ENCODE results near the gene IGFN1.

The IGFN1 gene

GRCh38 chr1:201272799-201273198 is 82.2 kb downstream of the IGFN1 start:
- ChIA-PET POLR2A (no interaction called here), CTCF (interaction anchor here (1.2 to 8.2 kb wide), 3 partner anchors 10 to 74 kb away, joined by 4 to 51 read pairs (median 7); no protein-coding TSS in a partner anchor)
- no peak overlapping the region for H3K4me3 ChIP-seq (ENCODE audit: low read depth, low read length)
- DNase-seq (ENCODE audit: low read depth, low spot score), result no peak
- TF ChIP-seq CTCF (IDR thresholded peaks at IDR 0.05; ENCODE audit: insufficient read depth, low read length, missing control alignments), result no peak

- H3K4me3 ChIP-seq (ENCODE audit: low read depth, low read length), result no peak overlapping the region
- ChIA-PET CTCF (interaction anchor here (0.9 kb wide), 1 partner anchor 20 kb away, joined by 3 read pairs; no protein-coding TSS in a partner anchor), POLR2A (no interaction called here)
Measured at GRCh38 chr1:201274616-201275252, 84.1 kb downstream of the IGFN1 start.

GRCh38 chr1:201275253-201275666 is 84.6 kb downstream of the IGFN1 start:
- DNase-seq (ENCODE audit: low read depth, low spot score), result no peak
- ChIA-PET POLR2A (no interaction called here), CTCF (no interaction called here)
- TF ChIP-seq CTCF (IDR thresholded peaks at IDR 0.05; ENCODE audit: insufficient read depth, low read length, missing control alignments), result no peak
- no peak overlapping the region for H3K4me3 ChIP-seq (ENCODE audit: low read depth, low read length)

More at GRCh38 chr1:201274616-201275252, 84.1 kb downstream of the IGFN1 start:
- no peak for TF ChIP-seq CTCF (IDR thresholded peaks at IDR 0.05; ENCODE audit: insufficient read depth, low read length, missing control alignments)
- DNase-seq (ENCODE audit: low read depth, low spot score), result no peak

- no peak for DNase-seq (ENCODE audit: low read depth, low spot score)
- CTCF ChIA-PET, result interaction anchor here (1.1 to 1.9 kb wide), 2 partner anchors 17 to 69 kb away, joined by 3 to 5 read pairs; no protein-coding TSS in a partner anchor
- POLR2A ChIA-PET, result interaction anchor here (0.6 kb wide), 1 partner anchor 31 kb away, joined by 3 read pairs; no protein-coding TSS in a partner anchor
- TF ChIP-seq CTCF (IDR thresholded peaks at IDR 0.05; ENCODE audit: insufficient read depth, low read length, missing control alignments), result no peak
- no peak overlapping the region for H3K4me3 ChIP-seq (ENCODE audit: low read depth, low read length)
Measured at GRCh38 chr1:201276891-201277290, 86.3 kb downstream of the IGFN1 start.

- POLR2A ChIA-PET, result interaction anchor here (0.6 kb wide), 1 partner anchor 31 kb away, joined by 3 read pairs; no protein-coding TSS in a partner anchor
- TF ChIP-seq CTCF (IDR thresholded peaks at IDR 0.05; ENCODE audit: insufficient read depth, low read length, missing control alignments), result no peak
- CTCF ChIA-PET, result interaction anchor here (1.8 to 1.9 kb wide), 2 partner anchors 68 to 84 kb away, joined by 4 to 5 read pairs; no protein-coding TSS in a partner anchor
- DNase-seq (ENCODE audit: low read depth, low spot score), result no peak
- no peak overlapping the region for H3K4me3 ChIP-seq (ENCODE audit: low read depth, low read length)
Measured at GRCh38 chr1:201277441-201277840, 86.8 kb downstream of the IGFN1 start.
